Head of caudate nucleus (tissue), 42 donors: ENCODE results near the gene ANKRD6.
A peak's percentile ranks its signal among the peaks of the same experiment; 100 is the strongest.

Source experiments
- DNase-seq, 42 donors: peaks; one replicate each; pipeline versions ENCODE4 v3.0.0 to v3.0.0-alpha.2; 2020 to 2021; ENCODE audit warnings: mixed read lengths in 7 of 42
- intact Hi-C: fragments of 100-400 bp; cut with DNase I; formaldehyde crosslinking; loops from one replicate; pipeline ENCODE4 v1.15.0; 2022

ANKRD6 gene

GRCh38 chr6:89454300-89454699 lies 21.3 kb downstream of the ANKRD6 start:
- intact Hi-C loops, result no loop called here

GRCh38 chr6:89458704-89459103 lies 25.8 kb downstream of the ANKRD6 start:
- intact Hi-C loops, result no loop called here
- DNase-seq, result peak in 1 of 42 donors; percentile 42

More at GRCh38 chr6:89454300-89454699, 21.3 kb downstream of the ANKRD6 start:
- no peak for DNase-seq

GRCh38 chr6:89459501-89459900 lies 26.5 kb downstream of the ANKRD6 start:
- intact Hi-C loops, result no loop called here

GRCh38 chr6:89460713-89461112 lies 27.8 kb downstream of the ANKRD6 start:
- DNase-seq, result no peak
- intact Hi-C loops, result no loop called here

More at GRCh38 chr6:89459501-89459900, 26.5 kb downstream of the ANKRD6 start:
- no peak for DNase-seq

GRCh38 chr6:89462503-89462902 lies 29.6 kb downstream of the ANKRD6 start:
- intact Hi-C loops, result no loop called here
- no peak for DNase-seq

- intact Hi-C loops, result no loop called here
- DNase-seq, result no peak
Measured at GRCh38 chr6:89464295-89464694, 31.3 kb downstream of the ANKRD6 start.

GRCh38 chr6:89467437-89467836 lies 34.5 kb downstream of the ANKRD6 start:
- intact Hi-C loops, result no loop called here

GRCh38 chr6:89468998-89469397 lies 36.0 kb downstream of the ANKRD6 start:
- DNase-seq, result no peak
- intact Hi-C loops, result no loop called here

More at GRCh38 chr6:89467437-89467836, 34.5 kb downstream of the ANKRD6 start:
- DNase-seq, result no peak

GRCh38 chr6:89471287-89471867 lies 38.4 kb downstream of the ANKRD6 start:
- DNase-seq, result no peak
- intact Hi-C loops, result no loop called here

GRCh38 chr6:89475101-89475500 lies 42.1 kb downstream of the ANKRD6 start:
- no peak for DNase-seq
- intact Hi-C loops, result no loop called here

GRCh38 chr6:89475634-89476033 lies 42.7 kb downstream of the ANKRD6 start:
- DNase-seq, result no peak
- intact Hi-C loops, result no loop called here

GRCh38 chr6:89479897-89480296 lies 46.9 kb downstream of the ANKRD6 start:
- intact Hi-C loops, result no loop called here
- no peak for DNase-seq

GRCh38 chr6:89481695-89482094 lies 48.7 kb downstream of the ANKRD6 start:
- no peak for DNase-seq
- intact Hi-C loops, result no loop called here

- DNase-seq, result no peak
- intact Hi-C loops, result no loop called here
Measured at GRCh38 chr6:89482126-89482525, 49.2 kb downstream of the ANKRD6 start.

GRCh38 chr6:89483111-89483720 lies 50.3 kb downstream of the ANKRD6 start:
- peak in 26 of 42 donors; percentile 5 to 70 (median 26) for DNase-seq
- intact Hi-C loops, result no loop called here

GRCh38 chr6:89485320-89485719 lies 52.4 kb downstream of the ANKRD6 start:
- intact Hi-C loops, result no loop called here
- no peak for DNase-seq

GRCh38 chr6:89487864-89488263 lies 54.9 kb downstream of the ANKRD6 start:
- intact Hi-C loops, result no loop called here
- no peak for DNase-seq

- DNase-seq, result no peak
- intact Hi-C loops, result no loop called here
Measured at GRCh38 chr6:89488438-89488837, 55.5 kb downstream of the ANKRD6 start.

GRCh38 chr6:89489078-89489477 lies 56.1 kb downstream of the ANKRD6 start:
- no peak for DNase-seq
- intact Hi-C loops, result no loop called here

GRCh38 chr6:89492025-89492640 lies 59.2 kb downstream of the ANKRD6 start:
- intact Hi-C loops, result no loop called here
- DNase-seq, result no peak
